Lung (tissue), 12 donors: Measurements from ENCODE around the gene AFAP1. TPM values are rescaled to one million over a fixed set of nuclear protein-coding genes. Genes with fewer than 3 reads are reported as not detected.

ENCODE experiments used
- ATAC-seq: fragments of 200-7000 bp; cut with Tn5 transposase; one replicate; pipeline ENCODE4 v1.9.1; 2020; ENCODE audit warnings: moderate number of reproducible peaks; ENCODE audit not compliant: insufficient read depth, low FRiP score
- DNase-seq, 3 donors: peaks; one replicate each; pipeline ENCODE4 v3.0.0-alpha.2; 2013 to 2017
- H3K27ac ChIP-seq, 2 donors: one replicate each; pipeline ENCODE4 v1.5.1; 2013; ENCODE audit warnings: mild to moderate bottlenecking in 2 of 2, moderate library complexity in 2 of 2, control low read depth in 1 of 2, inconsistent platforms in 1 of 2, low read depth in 1 of 2, low read length in 1 of 2
- H3K27me3 ChIP-seq, 3 donors: one replicate each; pipeline ENCODE4 v1.5.1; 2013; ENCODE audit warnings: low read length in 2 of 3; ENCODE audit not compliant: control insufficient read depth in 3 of 3, insufficient read depth in 3 of 3
- H3K36me3 ChIP-seq, 4 donors: one replicate each; pipeline ENCODE4 v1.5.1; 2013; ENCODE audit warnings: low read length in 4 of 4, mild to moderate bottlenecking in 1 of 4, moderate library complexity in 1 of 4; ENCODE audit not compliant: control insufficient read depth in 4 of 4, insufficient read depth in 4 of 4
- H3K4me1 ChIP-seq, 5 donors: one replicate each; pipeline ENCODE4 v1.5.1; 2013; ENCODE audit warnings: low read length in 5 of 5, mild to moderate bottlenecking in 2 of 5, moderate library complexity in 1 of 5; ENCODE audit not compliant: control insufficient read depth in 5 of 5, insufficient read depth in 5 of 5
- H3K4me3 ChIP-seq: one replicate; pipeline ENCODE4 v1.5.1; 2013; ENCODE audit warnings: mild to moderate bottlenecking, control low read depth, moderate library complexity
- H3K9ac ChIP-seq, 2 donors: one replicate each; pipeline ENCODE4 v1.5.1; 2013; ENCODE audit warnings: low read length in 2 of 2, control low read depth in 1 of 2; ENCODE audit not compliant: insufficient read depth in 1 of 2
- H3K9me3 ChIP-seq, 4 donors: one replicate each; pipeline ENCODE4 v1.5.1; 2013; ENCODE audit warnings: low read length in 3 of 4, mild to moderate bottlenecking in 1 of 4, moderate library complexity in 1 of 4; ENCODE audit not compliant: control insufficient read depth in 4 of 4, insufficient read depth in 3 of 4
- CTCF ChIP-seq: IDR thresholded peaks from 2 replicates; pipeline ENCODE4 v1.5.1; 2012; ENCODE audit warnings: mild to moderate bottlenecking; ENCODE audit errors: control extremely low read depth, extremely low read depth
- WGBS, 2 donors: extraction: QIAGEN DNeasy Blood & Tissue Kit; methylation state at CpG; one replicate each; pipeline ENCODE4 v1.1.7; 2013; 5-methylcytosine and 5-hydroxymethylcytosine counted together
- polyA plus RNA-seq, 2 donors: library from polyadenylated mRNA; stranded (reverse); fragments of 200-250 nt; gene quantifications; one replicate each; pipeline ENCODE4 v1.2.1, GENCODE V29; 2013
- total RNA-seq, 2 donors: library from RNA; depleted of rRNA in 1 of 2; stranded (reverse); fragments of >200 nt in 1 of 2; gene quantifications; one replicate each; pipeline ENCODE4 v1.2.1, GENCODE V29; 2014 to 2021
- donor health status: control.
- donor health status: control.
- donor health status: Bipolar disorder and iron deficiency.
- donor health status: healthy.
- donor health status: DM: yes; HTN: yes; CAD: no.

Gene AFAP1
- total and polyA plus RNA-seq, 4 donors, result 5.3 to 34.1 (median 12.3) TPM

DNA sequence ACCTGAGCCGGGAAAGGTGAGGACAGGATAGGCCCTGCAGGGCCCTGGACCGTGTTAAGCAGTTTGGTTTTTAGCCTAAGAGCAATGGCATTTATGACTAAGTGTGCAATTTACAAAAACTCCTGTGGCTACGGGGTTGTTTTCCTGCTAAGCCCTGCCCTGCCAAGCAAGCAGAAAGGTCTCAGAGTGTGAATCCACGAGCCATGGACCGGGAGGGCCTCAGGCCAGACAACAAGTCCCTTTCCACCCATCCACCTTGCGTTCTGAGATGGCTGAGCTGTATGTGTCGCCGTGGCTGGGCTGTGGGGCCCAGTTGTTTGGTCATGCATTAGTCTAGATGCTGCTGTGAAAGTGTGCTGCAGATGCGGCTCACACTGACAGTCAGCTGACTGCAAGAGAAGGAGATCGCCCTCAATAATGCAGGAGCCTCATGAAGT lies 33.9 kb upstream of the AFAP1 start:
- H3K36me3 ChIP-seq, result no peaks in the 10 kb centered on the region
- DNase-seq (no peak), ATAC-seq (no peak)
- H3K4me1 ChIP-seq, result peaks cover 4 to 32% (median 17%) of the 10 kb centered on the region in 5 donors
- H3K4me3 ChIP-seq, result no peak overlapping the region
- H3K27me3 ChIP-seq, result no peaks in the 10 kb centered on the region
- H3K9me3 ChIP-seq, result no peaks in the 10 kb centered on the region
- no peak overlapping the region for H3K9ac ChIP-seq
- 87 to 89% methylated on average over 10 of the region's 10 CpGs for WGBS, 2 donors
- no peak for TF ChIP-seq CTCF
- H3K27ac ChIP-seq, result no peak overlapping the region

GRCh38 chr4:7971881-7972500 lies 32.3 kb upstream of the AFAP1 start:
- Histone ChIP-seq H3K27me3 (no peaks in the 10 kb centered on the region), H3K4me1 (peaks cover 4 to 26% (median 16%) of the 10 kb centered on the region in 5 donors), H3K9ac (no peak overlapping the region), H3K4me3 (no peak overlapping the region), H3K9me3 (no peaks in the 10 kb centered on the region), H3K36me3 (no peaks in the 10 kb centered on the region), H3K27ac (no peak overlapping the region)
- no peak for TF ChIP-seq CTCF
- no peak for ATAC-seq
- WGBS, 2 donors, result 89 to 90% methylated on average over 13 of the region's 13 CpGs
- no peak for DNase-seq

- Histone ChIP-seq H3K4me1 (peaks cover 4 to 26% (median 16%) of the 10 kb centered on the region in 5 donors), H3K9ac (no peak overlapping the region), H3K36me3 (no peaks in the 10 kb centered on the region), H3K27ac (peak overlapping the region in 1 of 2 donors; percentile 68), H3K4me3 (no peak overlapping the region), H3K27me3 (no peaks in the 10 kb centered on the region), H3K9me3 (no peaks in the 10 kb centered on the region)
- DNase-seq (no peak), ATAC-seq (no peak)
- no peak for TF ChIP-seq CTCF
- WGBS, 2 donors, result 41 to 54% methylated on average over 2 of the region's 2 CpGs
These were observed 31.5 kb upstream of the AFAP1 start for GRCh38 chr4:7971159-7971631.
